ENCODE results near the gene STUM. TPM values are rescaled to one million over a fixed set of nuclear protein-coding genes. Genes with fewer than 3 reads are reported as not detected.

The STUM gene
- total RNA-seq, 6 experiments from 2014 or later = 0.06 to 0.68 (median 0.13) TPM; not detected in 2

DNA sequence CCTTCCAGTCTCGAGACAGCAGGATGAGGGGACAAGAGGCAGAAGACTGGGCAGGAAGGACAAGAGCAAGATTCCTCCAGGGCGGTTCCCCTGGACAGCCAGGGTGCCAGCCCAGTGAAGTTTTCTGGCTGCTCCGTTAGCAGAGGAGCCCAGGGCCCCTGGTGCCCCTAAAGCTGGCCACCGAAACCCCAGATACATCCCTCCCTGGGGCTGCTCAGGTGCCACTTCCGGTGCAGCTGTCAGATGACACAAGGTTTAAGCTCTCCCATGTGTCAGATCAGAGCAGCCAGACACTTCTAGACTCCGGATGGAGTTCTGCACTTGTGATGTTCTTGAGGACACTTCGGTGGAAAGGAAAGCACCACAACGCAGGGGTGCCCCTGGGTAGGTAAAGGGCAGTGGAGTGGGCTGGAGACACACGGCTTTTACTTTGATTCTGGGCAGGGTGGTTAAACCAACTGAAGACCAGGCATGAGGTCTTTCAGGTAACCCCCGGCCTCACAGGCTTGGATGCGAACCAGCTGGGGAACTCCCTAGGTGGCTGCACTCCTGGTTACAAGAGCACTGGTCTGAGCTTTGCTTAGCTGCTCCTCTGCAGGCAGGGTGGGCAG, 104.9 kb downstream of the STUM start:
- no peaks in the 10 kb centered on the region for H3K9me3 ChIP-seq
- DNase-seq (peak in 1 of 3 donors; percentile 37), ATAC-seq (peak in 2 of 4 donors; percentile 23 to 33)
- intact Hi-C loops (cut with DNase I) = no loop called here
- H3K4me3 ChIP-seq = no peak overlapping the region
- no peak for TF ChIP-seq CTCF (IDR thresholded peaks at IDR 0.05)
- no peak for TF ChIP-seq POLR2A (IDR thresholded peaks at IDR 0.05)
- H3K4me1 ChIP-seq = peaks cover 0 to 5% (median 0%) of the 10 kb centered on the region in 4 donors
- no peaks in the 10 kb centered on the region for H3K27me3 ChIP-seq
- no peak overlapping the region for H3K27ac ChIP-seq
- no peaks in the 10 kb centered on the region for H3K36me3 ChIP-seq
- 46% methylated on average over 3 of the region's 11 CpGs for WGBS (ENCODE audit: insufficient coverage, low coverage, low lambda C conversion rate, missing lambda C conversion rate)

DNA sequence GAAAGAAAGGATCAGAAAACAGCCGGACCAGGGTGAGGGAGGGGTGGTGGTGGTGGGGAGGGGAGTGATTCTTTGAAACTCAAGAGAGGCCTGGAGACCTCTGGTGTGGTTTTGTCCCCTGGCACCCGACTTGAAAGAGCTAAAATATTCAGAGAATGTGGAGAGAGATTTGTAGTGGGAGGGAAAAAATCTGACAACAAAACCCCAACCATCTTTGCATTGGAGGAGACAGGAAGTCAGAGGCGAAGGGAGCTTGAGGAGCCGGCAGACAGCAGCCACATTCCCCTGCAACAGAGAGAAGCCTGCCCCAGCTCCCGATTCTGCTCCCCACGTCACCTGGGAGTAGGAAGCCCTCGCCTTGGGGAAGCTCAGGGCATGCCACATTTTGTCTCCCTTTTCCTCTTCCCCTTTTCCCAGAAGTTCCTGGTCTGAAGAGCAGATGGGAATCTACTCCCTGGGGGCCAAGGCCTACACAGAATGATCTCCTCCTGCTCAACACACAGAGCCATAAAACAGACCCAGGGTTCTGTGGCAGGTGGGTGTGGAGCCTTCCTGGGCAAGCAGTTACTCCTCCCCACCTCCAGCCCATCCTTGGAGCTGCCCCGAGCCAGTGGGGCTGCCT, 105.6 kb downstream of the STUM start:
- 26% methylated on average over 7 of the region's 8 CpGs for WGBS (ENCODE audit: insufficient coverage, low coverage, low lambda C conversion rate, missing lambda C conversion rate)
- intact Hi-C loops (cut with DNase I) = no loop called here
- H3K36me3 ChIP-seq = no peaks in the 10 kb centered on the region
- ATAC-seq (no peak), DNase-seq (peak in 1 of 3 donors; percentile 26)
- no peaks in the 10 kb centered on the region for H3K27me3 ChIP-seq
- no peak overlapping the region for H3K4me3 ChIP-seq
- H3K9me3 ChIP-seq = no peaks in the 10 kb centered on the region
- H3K4me1 ChIP-seq = peaks cover 0 to 5% (median 0%) of the 10 kb centered on the region in 4 donors
- H3K27ac ChIP-seq = no peak overlapping the region
- no peak for TF ChIP-seq CTCF (IDR thresholded peaks at IDR 0.05)
- no peak for TF ChIP-seq POLR2A (IDR thresholded peaks at IDR 0.05)

DNA sequence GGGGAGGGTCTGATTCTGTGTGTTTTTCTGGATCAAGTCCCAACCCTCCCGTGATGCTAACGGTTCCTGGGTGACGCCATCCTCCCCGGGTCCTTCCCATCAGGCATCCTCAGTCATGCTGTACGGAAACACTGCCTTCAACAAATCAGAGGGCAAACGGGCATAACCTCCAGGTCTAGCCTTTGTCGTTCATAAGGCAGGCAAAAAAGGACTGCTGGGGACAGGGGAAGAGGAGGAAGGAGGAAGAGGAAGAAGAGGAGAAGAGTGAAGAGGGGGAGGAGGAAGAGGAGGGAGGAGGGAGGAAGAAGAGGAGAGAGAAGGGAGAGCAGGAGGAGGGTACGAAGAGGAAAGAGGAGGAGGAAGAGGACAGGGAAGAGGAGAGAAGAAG, 106.1 kb downstream of the STUM start:
- H3K4me1 ChIP-seq = peaks cover 0 to 5% (median 0%) of the 10 kb centered on the region in 4 donors
- H3K9me3 ChIP-seq = no peaks in the 10 kb centered on the region
- H3K27me3 ChIP-seq = no peaks in the 10 kb centered on the region
- H3K36me3 ChIP-seq = no peaks in the 10 kb centered on the region
- intact Hi-C loops (cut with DNase I) = no loop called here
- H3K4me3 ChIP-seq = no peak overlapping the region
- no peak overlapping the region for H3K27ac ChIP-seq
- TF ChIP-seq POLR2A (IDR thresholded peaks at IDR 0.05) = no peak
- TF ChIP-seq CTCF (IDR thresholded peaks at IDR 0.05) = no peak
- DNase-seq = peak in 1 of 3 donors; percentile 40
- WGBS (ENCODE audit: insufficient coverage, low coverage, low lambda C conversion rate, missing lambda C conversion rate) = 34% methylated on average over 7 of the region's 8 CpGs
- no peak for ATAC-seq

DNA sequence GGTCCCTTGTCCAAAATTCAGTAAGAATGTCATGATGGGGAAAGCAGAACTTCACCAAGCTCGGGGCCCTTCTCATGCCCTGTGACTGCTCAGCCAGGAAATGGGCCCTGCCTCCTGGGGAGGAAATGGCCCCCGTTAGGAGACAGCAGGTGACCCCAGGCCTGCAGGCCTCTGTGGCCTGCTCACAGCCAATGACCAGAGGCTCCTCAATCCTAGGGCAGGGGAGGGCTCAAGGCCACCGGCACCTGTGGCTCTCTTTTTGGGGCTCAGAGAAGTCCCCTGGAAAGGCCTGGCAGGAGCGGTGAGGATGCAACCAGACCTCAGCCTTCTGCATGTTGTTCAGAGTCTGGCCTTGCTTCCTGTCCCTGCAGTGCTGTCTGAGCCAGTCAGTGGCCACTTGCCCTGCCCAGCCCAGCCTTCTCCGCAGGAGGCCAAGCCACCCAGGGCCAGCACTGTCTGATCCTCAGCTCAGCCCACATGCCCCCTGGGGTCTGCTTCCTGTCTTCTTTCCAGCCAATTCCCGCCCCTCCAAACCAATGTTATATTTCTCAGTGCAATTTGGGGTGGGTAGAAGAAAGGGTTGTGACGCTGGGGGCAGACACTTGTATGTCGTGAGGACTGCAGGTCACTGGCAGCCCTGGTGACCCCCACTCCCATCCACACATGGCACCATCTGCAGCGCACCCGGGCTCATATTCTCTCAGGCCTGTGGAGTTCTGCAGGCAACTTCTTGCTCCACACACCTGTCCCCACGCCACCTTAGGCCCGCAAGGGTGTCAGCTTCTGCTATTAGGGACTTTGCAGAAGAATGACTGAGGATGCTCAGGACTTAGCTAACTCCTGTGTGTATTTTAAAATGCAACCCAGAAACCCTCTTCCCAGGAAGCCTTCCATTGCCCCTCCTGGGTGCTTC, 106.9 kb downstream of the STUM start:
- H3K36me3 ChIP-seq = no peaks in the 10 kb centered on the region
- H3K4me3 ChIP-seq = no peak overlapping the region
- no peaks in the 10 kb centered on the region for H3K9me3 ChIP-seq
- WGBS (ENCODE audit: insufficient coverage, low coverage, low lambda C conversion rate, missing lambda C conversion rate) = 65% methylated on average over 2 of the region's 12 CpGs
- TF ChIP-seq POLR2A (IDR thresholded peaks at IDR 0.05) (no peak), CTCF (IDR thresholded peaks at IDR 0.05) (no peak)
- intact Hi-C loops (cut with DNase I) = no loop called here
- peak overlapping the region; percentile 8 to 21 (median 18) for H3K27ac ChIP-seq
- H3K27me3 ChIP-seq = no peaks in the 10 kb centered on the region
- DNase-seq = peak in 2 of 3 donors; percentile 25 to 57
- peaks cover 0 to 12% (median 0%) of the 10 kb centered on the region in 4 donors for H3K4me1 ChIP-seq
- ATAC-seq = peak; percentile 29 to 50 (median 44)

All from right lobe of liver (tissue), 6 donors.